Measurements from ENCODE around the gene ERICH3.

GRCh38 chr1:74618974-74619373 lies 54.6 kb downstream of the ERICH3 start:
- TF ChIP-seq EZH2 (IDR thresholded peaks at IDR 0.05; ENCODE audit: low read depth) = no peak
- no peak for TF ChIP-seq CTCF (conservative IDR thresholded peaks at IDR 0.05)
